Skin epidermis (tissue), 12 donors: ENCODE data around the gene TMEM218.
"Not testable (repeated sequence)": the region's sequence is repeated elsewhere in the genome, so short reads cannot be mapped to it uniquely, and the experiment has no call there.

Source experiments
- H3K27ac ChIP-seq, 21 experiments: fragments of 200-600 bp; sonication (generic) in 11 of 21; one replicate each; pipeline ENCODE4 v1.5.0; 2020; ENCODE audit warnings: mild to moderate bottlenecking in 3 of 21, inconsistent platforms in 2 of 21, moderate library complexity in 2 of 21
- H3K4me3 ChIP-seq, 7 experiments: fragments of 200-600 bp; sonication (generic) in 2 of 7; one replicate each; pipeline ENCODE4 v1.5.0; 2020; ENCODE audit warnings: inconsistent platforms in 2 of 7, mild to moderate bottlenecking in 2 of 7, moderate library complexity in 1 of 7

Gene TMEM218

DNA sequence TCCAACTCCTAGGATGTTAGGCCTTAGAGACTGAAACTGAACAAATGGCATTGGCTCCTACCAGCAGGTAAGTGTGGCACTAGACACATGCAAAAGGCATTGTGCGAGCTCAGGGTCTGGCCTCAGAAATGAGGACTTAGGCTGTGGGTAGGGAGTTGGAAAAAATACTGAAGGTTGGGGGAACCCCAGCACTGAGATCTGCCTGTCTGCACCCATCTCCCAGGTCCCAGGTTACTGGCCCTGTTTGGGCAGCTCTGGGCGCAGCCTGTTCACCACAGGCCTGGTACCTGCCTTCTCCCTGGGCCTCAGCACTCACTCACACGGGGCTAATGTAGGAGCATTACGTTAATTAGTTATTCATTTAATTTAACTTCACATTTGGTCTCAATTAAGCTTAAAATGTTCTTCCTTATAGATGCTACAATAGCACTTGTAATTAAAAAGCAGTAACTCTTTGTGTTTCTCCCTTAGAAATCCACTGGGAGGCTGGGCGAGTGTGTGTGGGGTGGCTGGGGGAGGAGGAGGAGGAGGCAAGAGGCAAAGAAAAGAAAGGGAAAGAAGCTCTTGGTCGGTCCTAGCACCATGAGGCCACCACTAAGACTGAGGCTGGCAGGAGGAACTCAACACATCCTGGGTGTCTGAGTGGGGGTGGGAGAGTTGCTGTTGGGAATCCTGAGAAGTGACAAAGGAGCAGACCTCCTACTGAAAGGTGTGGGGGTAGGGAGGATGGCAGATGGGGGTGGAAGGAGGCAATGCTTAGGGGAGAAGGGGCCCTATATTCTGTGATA lies 19.4 kb downstream of the TMEM218 start:
- H3K27ac ChIP-seq = peak overlapping the region in 4 of 21 experiments; percentile 7 to 50 (median 22)
- H3K4me3 ChIP-seq = no peak overlapping the region

GRCh38 chr11:125091247-125091876 lies 20.1 kb downstream of the TMEM218 start:
- Histone ChIP-seq H3K4me3 (peak overlapping the region in 1 of 7 experiments; percentile 11), H3K27ac (peak overlapping the region in 4 of 21 experiments; percentile 7 to 50 (median 22))

- Histone ChIP-seq H3K27ac (peak overlapping the region in 1 of 21 experiments; percentile 50), H3K4me3 (peak overlapping the region in 1 of 7 experiments; percentile 11)
These were observed 20.6 kb downstream of the TMEM218 start for GRCh38 chr11:125090816-125091215.

DNA sequence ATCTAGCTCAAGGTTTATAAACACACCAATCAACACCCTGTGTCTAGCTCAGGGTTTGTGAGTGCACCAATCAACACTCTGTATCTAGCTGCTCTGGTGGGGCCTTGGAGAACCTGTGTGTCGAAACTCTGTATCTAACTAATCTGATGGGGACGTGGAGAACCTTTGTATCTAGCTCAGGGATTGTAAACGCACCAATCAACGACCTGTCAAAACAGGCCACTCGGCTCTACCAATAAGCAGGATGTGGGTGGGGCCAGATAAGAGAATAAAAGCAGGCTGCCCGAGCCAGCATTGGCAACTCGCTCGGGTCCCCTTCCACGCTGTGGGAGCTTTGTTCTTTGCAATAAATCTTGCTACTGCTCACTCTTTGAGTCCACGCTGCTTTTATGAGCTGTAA lies 21.3 kb downstream of the TMEM218 start:
- not testable (repeated sequence) for H3K27ac ChIP-seq, H3K4me3 ChIP-seq

- not testable (repeated sequence) for H3K4me3 ChIP-seq, H3K27ac ChIP-seq
These were observed 21.9 kb downstream of the TMEM218 start for GRCh38 chr11:125089481-125089880.

GRCh38 chr11:125088576-125089455 lies 22.6 kb downstream of the TMEM218 start:
- Histone ChIP-seq H3K4me3 (no peak overlapping the region), H3K27ac (no peak overlapping the region)

DNA sequence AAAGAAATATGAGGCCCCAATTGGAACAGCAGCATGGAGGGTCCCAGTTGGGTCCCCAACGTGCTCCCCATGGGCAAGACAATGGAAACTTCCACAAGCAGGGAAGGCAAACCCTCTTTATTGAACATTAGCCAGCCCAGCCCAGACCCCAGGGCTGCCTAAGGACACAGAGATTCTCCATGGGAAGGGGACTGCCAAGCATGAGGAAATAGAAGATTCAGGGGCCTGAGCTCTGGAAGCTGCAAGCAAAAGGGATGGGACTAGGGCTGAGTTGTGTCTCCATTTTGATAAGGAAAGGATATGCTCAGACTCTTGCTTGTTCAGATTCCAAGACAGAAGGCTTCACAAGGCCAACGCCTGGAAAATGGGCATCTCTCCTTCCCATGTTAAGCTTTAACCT lies 23.3 kb downstream of the TMEM218 start:
- no peak overlapping the region for H3K27ac ChIP-seq
- no peak overlapping the region for H3K4me3 ChIP-seq

GRCh38 chr11:125086633-125087296 lies 24.7 kb downstream of the TMEM218 start:
- H3K27ac ChIP-seq = no peak overlapping the region
- no peak overlapping the region for H3K4me3 ChIP-seq

DNA sequence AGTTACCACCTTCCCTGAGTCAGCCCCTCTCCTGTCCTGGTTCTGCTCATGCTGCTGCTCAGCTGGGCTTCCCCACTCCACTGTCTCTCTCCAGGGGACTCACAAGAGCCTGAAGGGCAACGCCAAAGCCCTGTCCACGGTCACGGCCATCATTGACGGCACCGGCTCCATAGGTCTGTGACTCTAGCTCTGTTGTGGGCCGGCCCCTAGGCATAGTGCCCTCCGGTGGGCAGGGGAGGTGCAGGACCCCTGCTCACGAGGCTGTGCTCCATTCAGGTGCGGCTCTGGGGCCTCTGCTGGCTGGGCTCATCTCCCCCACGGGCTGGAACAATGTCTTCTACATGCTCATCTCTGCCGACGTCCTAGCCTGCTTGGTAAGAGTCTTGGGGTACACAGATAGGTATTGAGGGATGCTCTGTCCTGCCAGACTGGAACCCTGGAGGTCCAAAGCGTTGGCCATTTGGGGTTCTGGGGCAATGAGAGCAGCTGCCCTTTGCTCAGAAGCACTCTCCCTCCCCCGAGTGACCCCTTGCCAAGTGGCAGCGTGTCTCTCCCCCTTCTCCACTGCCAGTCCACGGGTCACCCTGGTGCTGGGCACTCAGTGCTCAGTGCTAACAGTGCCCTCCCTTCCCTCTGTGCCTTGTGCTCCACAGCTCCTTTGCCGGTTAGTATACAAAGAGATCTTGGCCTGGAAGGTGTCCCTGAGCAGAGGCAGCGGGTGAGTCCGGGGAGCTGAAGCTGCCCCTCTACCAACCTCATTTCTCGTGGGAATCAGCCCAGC lies 25.9 kb downstream of the TMEM218 start:
- no peak overlapping the region for H3K4me3 ChIP-seq
- H3K27ac ChIP-seq = no peak overlapping the region

DNA sequence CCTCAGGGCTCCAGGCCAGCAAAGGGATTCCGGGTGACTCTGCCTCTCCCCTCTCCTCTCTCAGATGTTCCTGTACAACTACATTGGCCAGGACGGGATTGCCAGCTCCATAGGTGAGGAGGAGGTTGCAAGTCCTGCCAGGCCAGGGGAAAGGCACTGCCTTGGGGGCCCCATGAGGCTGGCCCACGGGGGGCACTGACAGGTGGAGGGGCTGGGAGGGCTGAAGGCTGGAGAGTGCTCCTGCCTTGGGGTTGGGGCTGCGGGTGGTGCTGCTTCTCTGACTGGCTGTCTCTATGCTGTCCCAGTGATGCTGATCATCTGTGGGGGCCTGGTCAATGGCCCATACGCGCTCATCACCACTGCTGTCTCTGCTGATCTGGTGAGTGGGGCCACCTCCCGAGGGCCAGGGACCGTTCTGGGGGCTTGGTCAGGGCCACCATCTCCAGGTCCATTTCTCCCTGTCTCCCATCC lies 26.6 kb downstream of the TMEM218 start:
- no peak overlapping the region for H3K4me3 ChIP-seq
- H3K27ac ChIP-seq = no peak overlapping the region

GRCh38 chr11:125084057-125084416 lies 27.4 kb downstream of the TMEM218 start:
- Histone ChIP-seq H3K27ac (peak overlapping the region in 4 of 21 experiments; percentile 5 to 67 (median 48)), H3K4me3 (no peak overlapping the region)

- Histone ChIP-seq H3K27ac (peak overlapping the region in 17 of 21 experiments; percentile 5 to 74 (median 53)), H3K4me3 (no peak overlapping the region)
These were observed 27.9 kb downstream of the TMEM218 start for GRCh38 chr11:125083312-125084056.

GRCh38 chr11:125082611-125083311 lies 28.7 kb downstream of the TMEM218 start:
- Histone ChIP-seq H3K4me3 (no peak overlapping the region), H3K27ac (peak overlapping the region in 16 of 21 experiments; percentile 5 to 74 (median 54))

DNA sequence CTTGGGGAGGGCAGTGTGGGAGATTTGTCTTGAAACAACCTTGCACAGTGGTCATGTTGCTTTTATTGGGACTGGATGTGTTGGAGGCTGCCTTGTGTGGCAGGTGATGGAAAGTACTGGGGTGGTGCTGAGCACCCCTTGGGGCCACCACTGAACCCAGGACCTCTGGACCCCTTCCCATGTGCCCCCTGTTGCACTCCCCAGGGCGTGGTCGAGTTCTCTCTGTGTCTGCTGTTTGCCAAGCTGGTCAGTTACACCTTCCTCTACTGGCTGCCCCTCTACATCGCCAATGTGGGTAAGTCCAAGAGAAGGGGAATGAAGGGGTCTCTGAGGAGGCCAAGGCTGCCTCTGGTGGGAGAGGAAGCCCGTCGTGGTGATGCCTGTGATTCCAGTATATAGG lies 29.4 kb downstream of the TMEM218 start:
- Histone ChIP-seq H3K4me3 (no peak overlapping the region), H3K27ac (peak overlapping the region in 1 of 21 experiments; percentile 67)

DNA sequence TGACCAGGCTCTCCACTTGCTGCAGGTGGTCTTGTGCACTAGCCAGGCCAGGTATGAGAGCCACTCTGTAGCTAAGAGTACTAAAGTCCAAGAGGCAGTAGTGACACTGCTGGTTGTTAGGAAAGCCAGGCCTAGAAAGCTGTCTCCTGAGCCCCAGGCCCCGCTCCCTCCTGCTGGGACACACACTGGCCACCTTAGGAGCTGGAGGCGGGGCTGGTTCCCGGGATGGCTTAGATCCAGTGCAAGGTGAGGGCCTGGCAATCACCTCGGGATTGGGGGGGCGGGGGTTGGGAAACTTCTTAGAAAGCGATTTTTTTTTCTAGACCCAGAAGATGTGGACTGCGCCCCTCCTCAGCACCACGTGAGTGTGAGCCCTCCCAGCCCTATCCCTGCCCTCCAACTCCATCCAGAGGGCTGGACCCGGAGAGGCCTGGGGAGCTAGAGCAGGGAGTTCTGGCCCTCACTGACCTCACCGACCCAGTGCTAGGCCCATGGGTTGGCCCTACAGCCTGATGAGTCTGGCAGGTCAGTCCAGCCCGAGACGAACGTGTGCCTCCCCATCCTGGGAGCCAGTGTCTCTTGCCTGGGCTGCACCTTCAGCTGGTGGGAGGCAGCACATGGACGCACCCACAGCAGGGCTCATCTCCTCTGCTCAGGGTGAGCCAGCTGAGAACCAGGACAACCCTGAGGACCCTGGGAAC lies 30.2 kb downstream of the TMEM218 start:
- H3K4me3 ChIP-seq = no peak overlapping the region
- no peak overlapping the region for H3K27ac ChIP-seq

- H3K27ac ChIP-seq = no peak overlapping the region
These were observed 30.9 kb downstream of the TMEM218 start for GRCh38 chr11:125080531-125080911.

More at GRCh38 chr11:125080531-125080911, 30.9 kb downstream of the TMEM218 start:
- H3K4me3 ChIP-seq = no peak overlapping the region
